Activated naive CD8-positive, alpha-beta T cell treated with anti-CD3 and anti-CD28 coated beads, Interleukin-2, amount 50 U/mL, for 24 hours (primary cell): ENCODE results near the gene PTPRN2.

Experiments
- ATAC-seq: fragments of 150-1000 bp; cut with Tn5 transposase; one replicate; pipeline ENCODE4 v1.10.0; 2021
- DNase-seq: peaks from one replicate; pipeline ENCODE4 v3.0.0; 2021
- H3K27ac Mint-ChIP-seq: one replicate; pipeline ENCODE4 v1.8.0; 2021; ENCODE audit warnings: mild to moderate bottlenecking, mixed read lengths
- H3K27me3 Mint-ChIP-seq: one replicate; pipeline ENCODE4 v1.8.0; 2021; ENCODE audit warnings: mixed read lengths
- H3K36me3 Mint-ChIP-seq: one replicate; pipeline ENCODE4 v1.8.0; 2021; ENCODE audit warnings: low read depth, mixed read lengths
- H3K4me1 Mint-ChIP-seq: one replicate; pipeline ENCODE4 v1.8.0; 2021; ENCODE audit warnings: mixed read lengths
- H3K4me3 Mint-ChIP-seq: one replicate; pipeline ENCODE4 v1.8.0; 2021; ENCODE audit warnings: mild to moderate bottlenecking, moderate library complexity, mixed read lengths
- H3K9me3 Mint-ChIP-seq: one replicate; pipeline ENCODE4 v1.8.0; 2021; ENCODE audit warnings: mixed read lengths

The PTPRN2 gene

DNA sequence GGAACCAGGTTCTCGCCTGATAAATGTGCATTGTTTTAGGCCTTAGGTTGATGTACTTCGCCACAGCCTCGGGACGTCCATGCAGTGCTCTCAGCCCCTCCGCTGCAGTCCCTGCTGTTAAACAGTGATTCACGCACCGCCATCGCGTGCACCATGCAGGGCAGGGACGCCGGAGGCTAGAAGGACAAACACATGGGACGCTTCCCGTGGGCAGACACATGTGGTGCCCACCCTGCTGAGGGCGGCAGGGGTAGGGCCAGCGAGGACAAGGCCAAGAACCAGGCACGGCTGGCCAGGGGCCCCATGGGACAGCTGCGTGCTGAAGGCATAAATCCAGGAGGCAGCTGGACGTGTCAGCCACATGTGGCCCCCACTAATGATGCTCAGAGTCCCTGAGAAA, 394.7 kb downstream of the PTPRN2 start:
- no peak overlapping the region for H3K4me3 Mint-ChIP-seq
- H3K4me1 Mint-ChIP-seq, result no peaks in the 10 kb centered on the region
- H3K36me3 Mint-ChIP-seq, result no peaks in the 10 kb centered on the region
- ATAC-seq, result no peak
- H3K9me3 Mint-ChIP-seq, result peaks cover 23% of the 10 kb centered on the region
- no peak for DNase-seq
- H3K27me3 Mint-ChIP-seq, result no peaks in the 10 kb centered on the region
- H3K27ac Mint-ChIP-seq, result no peak overlapping the region

DNA sequence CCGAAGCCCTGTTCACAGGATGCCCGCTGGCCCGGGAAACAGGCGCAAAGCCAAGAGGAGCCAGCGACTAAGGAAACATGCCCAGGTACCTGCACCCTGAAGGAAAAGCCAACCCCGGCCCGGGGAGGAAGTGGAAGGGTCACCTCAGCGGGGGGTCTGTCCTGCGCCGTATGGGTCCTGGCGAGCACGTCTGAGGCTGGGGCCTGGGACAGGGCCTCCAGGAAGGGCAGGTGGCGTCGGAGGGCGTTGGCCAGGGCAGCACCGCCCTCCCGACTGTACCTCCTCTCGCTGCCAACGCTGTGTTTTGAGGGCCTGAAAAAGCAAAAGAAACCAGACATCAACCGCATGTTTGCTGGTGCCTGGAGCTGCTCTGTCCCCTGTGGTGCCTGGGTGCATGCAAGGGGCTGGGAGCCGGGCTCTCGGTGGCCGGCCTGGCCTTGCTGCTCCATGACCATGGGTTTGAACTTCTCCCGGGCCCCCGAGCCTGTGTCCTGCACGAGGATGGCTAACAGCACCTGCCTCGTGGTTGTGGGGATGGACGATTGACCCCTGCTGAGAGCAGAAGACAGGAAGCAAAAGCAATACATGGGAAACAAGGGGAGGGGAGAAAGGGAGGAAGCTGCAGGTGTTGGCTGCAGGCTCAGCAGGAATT, 395.3 kb downstream of the PTPRN2 start:
- Mint-ChIP-seq H3K27ac (no peak overlapping the region), H3K4me1 (no peaks in the 10 kb centered on the region), H3K36me3 (no peaks in the 10 kb centered on the region), H3K9me3 (peaks cover 19% of the 10 kb centered on the region), H3K27me3 (no peaks in the 10 kb centered on the region), H3K4me3 (no peak overlapping the region)
- DNase-seq (no peak), ATAC-seq (no peak)

DNA sequence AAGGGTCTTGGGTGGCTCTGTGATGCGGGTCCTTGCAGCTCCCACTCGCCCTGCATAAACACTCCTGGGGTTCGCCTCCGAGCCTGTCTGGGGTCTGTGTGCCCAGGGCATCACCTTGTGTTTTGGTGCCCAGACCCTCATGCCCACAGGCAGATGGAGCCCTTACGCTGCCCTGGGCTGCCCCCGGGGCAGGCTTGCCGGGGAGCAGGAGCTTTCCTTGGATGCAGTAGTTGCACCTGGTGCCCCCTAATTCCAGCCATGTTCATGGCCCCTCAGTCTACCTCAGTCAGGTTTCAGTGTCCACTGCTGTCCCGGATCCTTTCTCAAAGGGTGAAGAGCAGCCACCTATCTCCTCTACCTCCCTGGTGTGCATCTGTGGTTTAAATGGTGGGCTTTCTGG, 396.0 kb downstream of the PTPRN2 start:
- Mint-ChIP-seq H3K4me3 (no peak overlapping the region), H3K9me3 (peaks cover 14% of the 10 kb centered on the region), H3K27me3 (no peaks in the 10 kb centered on the region), H3K36me3 (no peaks in the 10 kb centered on the region), H3K27ac (no peak overlapping the region), H3K4me1 (no peaks in the 10 kb centered on the region)
- ATAC-seq, result no peak
- no peak for DNase-seq

DNA sequence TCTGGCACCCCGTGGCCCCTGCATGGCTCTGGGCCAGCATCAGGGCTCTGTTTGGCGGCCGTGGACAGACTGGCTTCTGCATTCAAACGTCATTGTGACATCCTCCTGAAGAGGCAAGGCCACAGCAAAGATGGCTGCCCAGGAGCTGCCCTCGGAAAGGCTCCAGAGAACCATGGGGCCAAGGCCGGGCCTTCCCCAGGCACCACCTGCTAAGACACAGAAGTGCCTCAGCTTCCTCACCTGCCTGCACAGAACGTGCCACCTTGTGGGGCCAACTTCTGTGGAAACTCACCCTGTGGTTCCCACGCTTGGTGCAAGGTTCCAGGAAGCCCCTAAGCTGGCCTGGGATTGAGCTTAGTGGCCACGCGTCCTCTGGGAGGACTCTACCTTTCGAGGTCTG, 396.9 kb downstream of the PTPRN2 start:
- H3K36me3 Mint-ChIP-seq, result no peaks in the 10 kb centered on the region
- no peaks in the 10 kb centered on the region for H3K4me1 Mint-ChIP-seq
- H3K9me3 Mint-ChIP-seq, result peaks cover 12% of the 10 kb centered on the region
- ATAC-seq (no peak), DNase-seq (no peak)
- no peak overlapping the region for H3K27ac Mint-ChIP-seq
- no peak overlapping the region for H3K4me3 Mint-ChIP-seq
- peaks cover under 1% of the 10 kb centered on the region for H3K27me3 Mint-ChIP-seq

DNA sequence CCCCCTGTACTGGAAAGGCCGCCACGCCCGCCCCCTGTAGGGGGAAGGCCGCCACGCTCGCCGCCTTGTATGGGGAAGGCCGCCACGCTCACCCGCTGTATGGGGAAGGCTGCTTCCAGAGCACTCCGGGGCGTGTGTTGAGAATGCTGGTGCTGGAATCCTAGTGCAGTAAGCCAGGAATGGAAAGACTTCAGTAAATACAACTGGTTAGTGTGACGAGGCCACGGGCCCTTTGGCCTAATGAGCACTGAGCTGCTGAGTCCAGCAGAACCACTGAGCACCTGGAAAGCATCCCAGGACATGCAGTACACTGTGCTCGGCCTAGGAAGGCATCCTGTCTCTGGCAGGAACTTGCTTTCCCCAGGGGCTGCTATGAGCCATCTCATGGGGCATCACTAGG, 398.9 kb downstream of the PTPRN2 start:
- Mint-ChIP-seq H3K4me3 (no peak overlapping the region), H3K4me1 (no peaks in the 10 kb centered on the region), H3K27me3 (peaks cover 4% of the 10 kb centered on the region), H3K9me3 (no peaks in the 10 kb centered on the region), H3K36me3 (no peaks in the 10 kb centered on the region), H3K27ac (no peak overlapping the region)
- DNase-seq (no peak), ATAC-seq (no peak)

DNA sequence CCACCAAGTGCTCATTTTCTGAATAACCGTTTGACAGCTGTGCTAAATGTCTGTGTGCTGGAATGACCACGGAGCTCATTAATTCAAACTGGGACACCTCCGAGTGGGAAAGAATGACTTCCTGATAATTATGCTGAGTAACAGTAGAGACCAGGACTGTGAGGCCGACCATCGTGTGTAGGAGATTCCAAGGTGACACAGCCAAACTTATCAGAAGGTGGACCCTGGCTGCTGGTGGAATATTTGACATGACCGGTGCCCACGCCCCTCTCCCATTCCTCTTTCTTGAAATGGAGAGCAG, 400.0 kb downstream of the PTPRN2 start:
- no peaks in the 10 kb centered on the region for H3K36me3 Mint-ChIP-seq
- H3K4me1 Mint-ChIP-seq, result no peaks in the 10 kb centered on the region
- H3K9me3 Mint-ChIP-seq, result peaks cover 5% of the 10 kb centered on the region
- DNase-seq (no peak), ATAC-seq (no peak)
- H3K27me3 Mint-ChIP-seq, result peaks cover 4% of the 10 kb centered on the region
- H3K27ac Mint-ChIP-seq, result no peak overlapping the region
- H3K4me3 Mint-ChIP-seq, result no peak overlapping the region

DNA sequence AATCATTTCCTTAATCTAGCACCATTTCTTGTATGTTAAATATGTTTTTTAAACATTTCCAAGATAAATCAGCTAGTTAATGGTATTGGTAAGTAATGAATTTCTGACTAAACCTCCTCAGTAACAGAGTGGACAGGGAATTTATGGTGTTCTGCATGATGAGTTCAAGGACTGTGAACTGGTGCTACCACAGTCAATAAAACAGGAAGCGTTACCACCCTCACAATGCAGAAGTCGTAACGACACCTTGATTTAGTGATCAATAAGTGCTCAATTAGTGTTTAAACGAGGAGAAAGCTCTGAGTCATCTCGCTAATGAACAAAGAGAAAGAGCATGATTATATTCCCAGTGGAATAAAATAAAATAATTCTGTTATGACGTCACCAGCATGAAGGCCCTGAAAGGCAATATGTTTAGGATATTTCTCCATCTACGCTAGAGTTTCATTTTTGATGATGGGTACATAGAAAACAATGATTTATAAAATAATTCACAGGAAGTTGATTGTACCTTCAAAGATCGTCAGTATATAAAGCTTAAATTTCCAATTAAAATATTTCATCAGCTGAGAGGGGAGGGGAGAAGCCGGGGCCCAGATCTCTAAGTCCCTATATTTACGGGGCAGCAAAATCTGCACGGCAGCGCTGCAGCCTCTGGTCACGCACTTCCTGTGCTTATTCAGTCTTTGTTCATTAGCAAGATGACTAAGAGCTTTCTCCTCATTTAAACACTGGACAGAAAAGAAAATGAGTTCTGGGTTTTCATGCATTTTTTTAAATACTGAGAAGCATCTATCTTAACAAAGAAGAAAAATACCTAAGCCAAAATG, 400.5 kb downstream of the PTPRN2 start:
- no peaks in the 10 kb centered on the region for H3K36me3 Mint-ChIP-seq
- no peak overlapping the region for H3K4me3 Mint-ChIP-seq
- ATAC-seq (no peak), DNase-seq (no peak)
- no peak overlapping the region for H3K27ac Mint-ChIP-seq
- H3K27me3 Mint-ChIP-seq, result peaks cover 4% of the 10 kb centered on the region
- H3K4me1 Mint-ChIP-seq, result no peaks in the 10 kb centered on the region
- H3K9me3 Mint-ChIP-seq, result peaks cover 7% of the 10 kb centered on the region

DNA sequence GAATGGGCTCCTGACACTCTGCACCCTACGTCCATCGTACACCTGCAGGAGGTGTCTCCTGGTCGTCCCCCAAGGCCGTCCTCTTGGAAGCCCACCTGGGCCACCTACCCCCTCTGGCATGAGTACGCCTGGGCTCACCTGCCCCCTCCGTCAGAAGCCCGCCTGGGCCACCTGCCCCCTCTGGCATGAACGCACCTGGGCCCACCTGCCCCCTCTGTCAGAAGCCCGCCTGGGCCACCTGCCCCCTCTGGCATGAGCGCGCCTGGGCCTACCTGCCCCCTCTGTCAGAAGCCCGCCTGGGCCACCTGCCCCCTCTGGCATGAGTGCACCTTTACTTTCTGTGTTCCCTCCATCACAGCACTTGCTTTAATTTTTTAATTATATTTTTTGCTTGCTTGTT, 401.2 kb downstream of the PTPRN2 start:
- no peaks in the 10 kb centered on the region for H3K4me1 Mint-ChIP-seq
- no peak overlapping the region for H3K4me3 Mint-ChIP-seq
- peaks cover 13% of the 10 kb centered on the region for H3K9me3 Mint-ChIP-seq
- H3K27me3 Mint-ChIP-seq, result peaks cover 4% of the 10 kb centered on the region
- no peaks in the 10 kb centered on the region for H3K36me3 Mint-ChIP-seq
- DNase-seq, result no peak
- H3K27ac Mint-ChIP-seq, result no peak overlapping the region
- ATAC-seq, result no peak

DNA sequence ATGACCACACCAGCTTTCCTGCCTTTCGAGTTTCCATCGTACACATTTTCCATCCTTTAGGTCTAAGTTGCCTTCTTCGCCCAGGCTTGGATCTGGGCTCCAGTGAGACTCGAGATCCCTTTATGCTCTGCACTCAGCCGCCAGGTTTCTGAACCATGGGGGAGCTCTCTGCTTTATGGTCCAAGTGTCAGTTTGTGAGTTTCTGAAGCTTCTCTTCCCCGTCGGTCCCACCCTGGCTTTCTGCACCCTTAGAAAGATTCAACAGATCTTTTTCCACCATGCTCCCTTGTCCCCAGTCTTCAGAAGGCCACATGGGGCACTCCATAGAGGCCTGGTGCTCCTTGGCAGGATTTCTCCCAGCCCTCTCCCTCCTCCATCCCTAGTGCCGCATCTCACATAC, 402.0 kb downstream of the PTPRN2 start:
- no peaks in the 10 kb centered on the region for H3K36me3 Mint-ChIP-seq
- H3K27me3 Mint-ChIP-seq, result peaks cover 4% of the 10 kb centered on the region
- H3K27ac Mint-ChIP-seq, result no peak overlapping the region
- no peaks in the 10 kb centered on the region for H3K4me1 Mint-ChIP-seq
- no peak overlapping the region for H3K4me3 Mint-ChIP-seq
- DNase-seq (no peak), ATAC-seq (no peak)
- peaks cover 13% of the 10 kb centered on the region for H3K9me3 Mint-ChIP-seq

DNA sequence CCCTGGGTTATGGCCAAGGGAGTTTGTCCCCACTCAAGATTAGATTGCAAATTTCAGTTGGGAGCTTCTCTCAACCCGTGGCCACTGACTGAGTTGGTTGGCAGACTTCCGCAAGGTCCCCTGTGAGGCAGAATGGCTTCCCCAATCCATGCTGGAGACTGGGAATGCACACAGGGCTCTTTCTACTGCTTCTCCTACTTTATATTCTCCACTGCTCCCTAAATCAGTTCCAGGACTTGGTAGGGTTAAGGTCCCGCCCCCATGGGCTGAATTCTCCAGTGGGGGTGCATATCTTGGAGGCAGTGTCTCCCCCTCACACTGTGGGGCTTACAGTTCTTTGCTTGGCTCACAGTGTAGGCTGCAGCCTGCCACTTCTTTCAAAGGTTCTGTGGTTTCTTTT, 404.2 kb downstream of the PTPRN2 start:
- DNase-seq (no peak), ATAC-seq (no peak)
- no peak overlapping the region for H3K4me3 Mint-ChIP-seq
- peaks cover 4% of the 10 kb centered on the region for H3K27me3 Mint-ChIP-seq
- no peak overlapping the region for H3K27ac Mint-ChIP-seq
- no peaks in the 10 kb centered on the region for H3K4me1 Mint-ChIP-seq
- H3K36me3 Mint-ChIP-seq, result no peaks in the 10 kb centered on the region
- H3K9me3 Mint-ChIP-seq, result peaks cover 13% of the 10 kb centered on the region

DNA sequence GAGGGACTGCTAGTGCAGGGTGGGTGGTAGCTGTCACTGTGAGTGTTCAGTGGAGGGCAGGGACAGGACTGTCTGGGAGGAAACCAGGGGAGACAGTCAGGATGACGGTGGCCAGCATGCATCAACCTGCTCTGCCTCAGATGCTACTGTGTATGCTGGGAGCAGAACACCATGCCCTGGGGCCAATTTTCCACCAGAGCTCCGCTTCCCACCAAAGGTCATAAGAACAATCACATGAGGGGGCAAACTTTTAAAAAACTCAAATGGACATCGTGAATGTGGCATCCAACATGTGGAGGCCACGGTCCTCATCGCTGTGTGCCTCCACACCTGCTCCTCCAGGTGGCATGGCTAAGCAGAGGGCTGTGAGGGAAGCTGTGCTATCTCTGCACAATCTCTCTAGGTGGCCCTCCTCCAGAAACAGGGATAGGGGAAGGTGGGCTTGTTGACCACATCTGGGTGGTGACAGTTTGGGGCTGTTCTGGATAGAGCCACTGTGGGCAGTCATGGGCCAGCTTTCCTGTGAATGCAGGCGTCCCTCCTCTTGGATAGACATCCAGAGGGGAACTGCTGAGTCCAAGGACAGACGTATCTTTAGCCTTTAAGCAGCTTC, 411.0 kb downstream of the PTPRN2 start:
- ATAC-seq (no peak), DNase-seq (no peak)
- Mint-ChIP-seq H3K4me3 (no peak overlapping the region), H3K4me1 (no peaks in the 10 kb centered on the region), H3K9me3 (peaks cover 28% of the 10 kb centered on the region), H3K27ac (no peak overlapping the region), H3K27me3 (no peaks in the 10 kb centered on the region), H3K36me3 (no peaks in the 10 kb centered on the region)

DNA sequence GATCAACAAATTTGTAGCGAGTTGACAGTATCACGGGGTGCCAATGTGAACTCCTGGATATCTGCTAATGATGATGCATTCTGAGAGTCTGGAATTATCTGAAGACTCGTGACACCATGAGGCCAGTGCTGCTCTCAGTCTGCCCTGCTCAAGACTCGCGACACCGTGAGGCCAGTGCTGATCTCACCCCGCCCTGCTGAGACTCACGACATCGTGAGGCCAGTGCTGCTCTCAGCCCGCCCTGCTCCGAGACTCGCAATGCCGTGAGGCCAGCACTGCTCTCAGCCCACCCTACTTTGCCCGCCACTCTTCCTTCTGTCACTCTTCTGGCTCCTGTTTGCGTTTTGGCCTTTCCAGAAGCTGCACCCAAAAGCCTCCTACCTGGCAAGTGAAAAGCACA, 411.8 kb downstream of the PTPRN2 start:
- H3K4me1 Mint-ChIP-seq, result no peaks in the 10 kb centered on the region
- DNase-seq (no peak), ATAC-seq (no peak)
- no peak overlapping the region for H3K4me3 Mint-ChIP-seq
- no peaks in the 10 kb centered on the region for H3K36me3 Mint-ChIP-seq
- H3K27me3 Mint-ChIP-seq, result no peaks in the 10 kb centered on the region
- no peak overlapping the region for H3K27ac Mint-ChIP-seq
- H3K9me3 Mint-ChIP-seq, result peaks cover 26% of the 10 kb centered on the region

DNA sequence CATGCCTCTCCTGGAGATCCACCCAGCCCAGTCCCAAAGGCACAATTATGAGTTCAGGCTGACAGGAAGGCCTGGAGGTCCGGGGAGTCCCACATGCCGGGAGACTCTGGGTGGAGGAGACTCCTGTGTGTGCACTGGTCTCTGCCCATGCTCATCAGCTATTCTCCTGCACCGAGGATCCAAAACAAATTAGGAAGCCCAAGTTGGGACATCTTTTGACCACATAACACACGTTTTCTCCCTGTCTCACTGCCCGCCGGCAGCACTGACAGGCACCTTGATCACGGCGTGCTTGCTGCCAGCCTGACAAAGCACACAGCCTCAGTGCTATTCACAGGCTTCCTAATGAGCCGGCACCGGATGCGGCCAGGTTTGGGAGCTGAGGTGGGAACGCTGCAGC, 412.7 kb downstream of the PTPRN2 start:
- Mint-ChIP-seq H3K27ac (no peak overlapping the region), H3K9me3 (peaks cover 26% of the 10 kb centered on the region), H3K27me3 (no peaks in the 10 kb centered on the region), H3K4me3 (no peak overlapping the region), H3K36me3 (no peaks in the 10 kb centered on the region), H3K4me1 (no peaks in the 10 kb centered on the region)
- DNase-seq, result no peak
- no peak for ATAC-seq

DNA sequence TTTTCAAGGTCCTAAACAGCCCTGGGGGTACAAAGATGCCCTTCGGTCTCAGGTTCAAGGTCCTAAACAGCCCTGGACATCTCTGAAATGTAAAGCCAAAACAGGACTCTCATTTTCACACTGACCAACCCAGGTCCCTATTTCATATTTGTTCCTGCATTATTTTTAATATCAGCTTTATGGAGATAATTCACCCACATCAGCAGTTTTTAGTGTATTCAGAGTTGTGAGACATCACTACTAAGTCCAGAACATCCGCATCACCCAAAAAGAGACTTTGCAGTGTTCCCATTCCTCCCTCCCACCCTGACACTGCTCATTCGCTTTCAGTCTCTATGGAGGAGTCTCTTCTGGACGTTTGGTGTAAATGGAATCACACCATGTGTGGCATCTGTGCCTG, 420.2 kb downstream of the PTPRN2 start:
- H3K27ac Mint-ChIP-seq, result no peak overlapping the region
- H3K4me1 Mint-ChIP-seq, result no peaks in the 10 kb centered on the region
- H3K4me3 Mint-ChIP-seq, result no peak overlapping the region
- no peaks in the 10 kb centered on the region for H3K36me3 Mint-ChIP-seq
- ATAC-seq (no peak), DNase-seq (no peak)
- H3K27me3 Mint-ChIP-seq, result peaks cover 1% of the 10 kb centered on the region
- H3K9me3 Mint-ChIP-seq, result peaks cover 8% of the 10 kb centered on the region
